HG03520 (cell line): Measurements from ENCODE around the gene GNAZ.

Experiments
- ATAC-seq: cut with Tn5 transposase; IDR thresholded peaks from one replicate; pipeline ENCODE4 v1.9.1; 2021; ENCODE audit warnings: mild to moderate bottlenecking, moderate library complexity; ENCODE audit not compliant: unreplicated experiment

GNAZ gene

GRCh38 chr22:23117891-23118646 is 47.8 kb downstream of the GNAZ start:
- no peak for ATAC-seq

GRCh38 chr22:23118647-23119493 is 48.6 kb downstream of the GNAZ start:
- ATAC-seq = no peak

DNA sequence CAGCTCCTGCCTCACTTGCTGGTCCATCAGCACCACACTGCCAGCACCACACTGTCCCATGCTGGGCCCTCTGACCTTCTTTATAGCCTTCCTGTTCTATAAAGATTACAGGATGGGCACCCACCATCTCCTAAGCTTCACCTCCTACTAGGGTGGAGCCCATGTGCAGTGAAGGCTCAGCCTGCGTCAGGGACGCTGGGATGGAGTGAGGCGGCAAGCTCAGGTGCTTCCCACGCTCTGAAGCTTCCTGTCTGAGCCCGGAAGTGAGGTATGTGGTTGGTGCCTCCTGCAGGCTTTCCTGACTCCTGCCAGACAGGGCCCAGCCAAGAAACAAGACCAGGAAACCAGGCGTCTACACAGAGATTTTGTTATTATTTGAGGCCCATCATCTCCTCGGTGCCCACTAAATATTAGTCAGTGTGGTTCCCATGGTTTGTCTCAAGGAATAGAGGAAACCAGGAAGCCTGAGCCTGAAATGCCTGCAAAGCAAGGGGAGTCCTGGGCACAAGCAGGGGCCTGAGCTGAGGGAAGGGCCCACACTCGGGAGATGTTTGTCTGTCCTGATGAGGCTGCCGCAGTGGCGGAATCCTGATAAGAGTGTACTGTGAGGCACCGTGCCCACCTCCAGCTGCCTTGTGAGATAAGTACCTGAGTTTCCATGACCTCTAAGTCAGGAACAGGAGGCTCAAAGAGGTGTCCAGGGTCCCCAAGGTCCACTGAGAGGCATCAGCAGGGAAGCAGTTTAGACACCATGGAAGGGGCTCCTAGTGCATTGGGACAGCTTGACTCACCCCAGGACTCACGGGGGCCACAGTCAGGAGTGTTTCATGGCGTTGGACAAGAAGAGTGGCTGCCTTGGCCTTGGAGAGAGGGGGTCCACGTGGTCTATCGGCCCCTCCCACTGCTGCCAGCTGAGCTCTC is 49.4 kb downstream of the GNAZ start:
- no peak for ATAC-seq

DNA sequence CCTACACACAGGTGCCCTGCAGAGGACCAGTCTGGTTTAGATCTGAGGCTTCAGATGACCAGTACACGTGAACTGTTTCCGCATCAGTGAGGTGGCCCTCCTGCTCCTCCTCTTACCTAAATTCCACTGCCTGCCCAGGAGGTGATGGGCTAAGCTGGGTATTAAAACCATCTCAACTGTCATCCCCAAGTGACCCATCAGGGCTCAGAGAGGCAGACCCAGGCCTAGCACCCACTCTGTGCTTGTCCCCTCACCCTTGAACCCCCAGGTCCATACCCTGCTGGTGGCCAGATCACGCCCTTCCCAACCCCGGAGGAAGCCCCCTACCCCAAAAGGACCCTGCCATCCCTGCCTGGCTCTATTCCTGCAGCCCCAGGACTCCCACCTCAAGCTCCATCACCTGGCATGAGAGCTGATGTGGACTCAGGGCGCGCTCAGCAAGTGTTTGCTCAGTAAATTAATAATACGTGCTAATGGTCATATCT is 50.1 kb downstream of the GNAZ start:
- no peak for ATAC-seq

DNA sequence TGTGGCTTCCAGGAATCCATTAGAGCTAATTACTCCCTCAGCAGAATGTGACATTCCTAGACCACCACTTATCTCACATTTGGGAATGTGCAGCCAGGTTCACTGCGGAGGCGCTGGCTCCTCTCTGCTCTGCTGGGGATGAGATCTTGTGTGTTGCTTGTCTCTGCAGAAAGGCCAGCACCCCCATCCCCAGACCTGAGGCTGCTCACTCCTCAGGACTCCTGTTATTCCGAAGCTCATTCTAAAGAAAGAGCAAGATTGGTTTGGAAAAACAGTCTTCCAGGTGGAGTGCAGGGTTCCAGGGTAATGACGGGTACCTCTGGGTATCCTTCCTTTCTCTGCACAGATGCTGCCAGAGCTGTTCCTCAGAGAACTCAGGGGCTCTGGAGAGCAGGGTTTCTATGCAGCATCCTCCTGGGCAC is 50.7 kb downstream of the GNAZ start:
- no peak for ATAC-seq

DNA sequence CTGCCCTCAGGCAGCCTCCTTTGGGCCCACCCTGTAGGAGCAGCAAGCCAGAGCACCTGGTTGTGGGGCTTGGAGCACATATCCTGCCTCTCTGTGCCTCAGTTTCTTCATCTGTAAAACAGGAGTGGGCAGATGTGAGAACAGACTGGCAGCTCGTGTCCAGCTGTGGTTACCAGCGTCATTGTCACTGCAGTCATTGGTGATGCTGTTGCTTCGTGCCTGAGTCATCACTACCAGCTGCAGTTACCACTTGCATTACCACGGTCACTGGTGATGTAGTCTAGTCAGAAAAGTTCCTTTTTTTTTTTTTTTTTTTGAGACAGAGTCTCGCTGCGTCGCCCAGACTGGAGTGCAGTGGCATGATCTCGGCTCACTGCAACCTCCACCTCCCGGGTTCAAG is 51.1 kb downstream of the GNAZ start:
- ATAC-seq = no peak

DNA sequence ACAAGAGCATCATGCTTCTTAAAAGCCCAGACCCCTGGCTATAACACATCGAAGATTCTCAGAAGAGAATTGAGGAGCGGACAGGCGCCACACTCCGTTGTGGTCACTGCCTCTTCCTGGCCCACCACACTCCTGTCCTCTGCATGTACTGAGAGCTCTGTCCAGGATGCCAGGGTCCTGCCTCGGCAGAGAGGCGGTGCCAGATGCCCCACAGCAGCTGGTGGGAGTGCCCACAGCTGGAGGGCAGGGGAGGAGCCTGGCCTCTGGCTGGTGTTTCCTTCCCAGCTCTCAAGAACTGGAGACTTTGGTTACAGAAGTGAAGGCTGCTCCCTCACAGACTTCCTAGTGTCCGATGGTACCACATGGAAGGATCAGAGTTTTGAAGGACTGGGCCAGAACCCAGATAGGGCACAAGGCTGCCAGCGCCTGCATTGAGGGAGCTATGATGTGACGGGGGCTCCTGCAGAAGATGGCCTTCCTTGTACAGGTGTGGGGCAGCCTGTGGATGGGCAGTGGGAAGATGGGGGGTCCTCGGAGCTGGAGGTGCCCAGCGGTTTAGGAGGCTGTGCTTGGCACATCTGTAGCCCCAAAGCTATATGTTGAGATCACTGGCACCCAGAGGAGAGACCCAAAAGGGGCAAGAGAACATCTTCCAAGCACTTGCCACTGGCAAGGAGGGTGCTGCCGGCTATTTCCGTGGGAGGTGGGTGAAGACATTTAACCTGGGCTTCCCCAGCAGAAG is 52.1 kb downstream of the GNAZ start:
- ATAC-seq = no peak

DNA sequence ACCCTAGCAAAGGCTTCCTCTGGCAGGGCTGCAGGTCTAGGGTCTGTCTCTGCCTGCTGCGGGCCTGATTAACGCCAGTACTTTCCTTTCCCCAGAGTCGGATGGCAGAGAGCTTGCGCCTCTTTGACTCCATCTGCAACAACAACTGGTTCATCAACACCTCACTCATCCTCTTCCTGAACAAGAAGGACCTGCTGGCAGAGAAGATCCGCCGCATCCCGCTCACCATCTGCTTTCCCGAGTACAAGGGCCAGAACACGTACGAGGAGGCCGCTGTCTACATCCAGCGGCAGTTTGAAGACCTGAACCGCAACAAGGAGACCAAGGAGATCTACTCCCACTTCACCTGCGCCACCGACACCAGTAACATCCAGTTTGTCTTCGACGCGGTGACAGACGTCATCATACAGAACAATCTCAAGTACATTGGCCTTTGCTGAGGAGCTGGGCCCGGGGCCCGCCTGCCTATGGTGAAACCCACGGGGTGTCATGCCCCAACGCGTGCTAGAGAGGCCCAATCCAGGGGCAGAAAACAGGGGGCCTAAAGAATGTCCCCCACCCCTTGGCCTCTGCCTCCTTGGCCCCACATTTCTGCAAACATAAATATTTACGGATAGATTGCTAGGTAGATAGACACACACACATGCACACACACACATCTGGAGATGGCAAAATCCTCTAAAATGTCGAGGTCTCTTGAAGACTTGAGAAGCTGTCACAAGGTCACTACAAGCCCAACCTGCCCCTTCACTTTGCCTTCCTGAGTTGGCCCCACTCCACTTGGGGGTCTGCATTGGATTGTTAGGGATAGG is 52.9 kb downstream of the GNAZ start:
- no peak for ATAC-seq

- ATAC-seq = no peak
Observed at GRCh38 chr22:23123804-23124254, 53.5 kb downstream of the GNAZ start.

GRCh38 chr22:23124611-23125511 is 54.5 kb downstream of the GNAZ start:
- no peak for ATAC-seq

DNA sequence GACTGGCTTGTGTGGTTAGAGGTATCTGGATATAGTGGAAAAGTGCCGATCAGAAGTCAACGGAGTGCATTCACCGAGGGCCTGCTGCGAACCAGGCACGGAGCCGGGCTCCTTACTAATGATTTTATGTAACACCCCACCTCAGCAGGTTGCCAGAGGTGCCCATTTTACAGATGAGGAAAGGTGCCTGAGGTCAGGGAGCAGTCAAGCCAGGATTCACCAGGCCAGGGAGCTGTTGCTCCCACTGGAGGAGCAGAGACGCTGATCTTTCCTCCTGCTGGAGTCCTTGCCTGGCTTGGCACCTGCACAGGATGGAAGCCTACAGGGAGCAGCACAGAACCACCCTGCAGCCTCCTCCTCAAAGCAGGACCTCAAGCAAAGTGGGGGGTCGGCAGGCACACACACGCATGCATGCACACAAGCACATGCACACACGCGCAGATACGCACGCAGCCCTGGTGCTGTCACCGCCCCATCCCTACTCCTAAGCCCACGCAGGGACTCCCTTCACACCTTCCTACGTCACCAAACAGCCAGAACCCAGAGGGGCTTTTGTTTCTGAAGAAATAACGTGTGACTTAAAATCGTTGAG is 55.3 kb downstream of the GNAZ start:
- no peak for ATAC-seq

- no peak for ATAC-seq
Observed at GRCh38 chr22:23126165-23127054, 56.1 kb downstream of the GNAZ start.

GRCh38 chr22:23127055-23127756 is 56.9 kb downstream of the GNAZ start:
- no peak for ATAC-seq

DNA sequence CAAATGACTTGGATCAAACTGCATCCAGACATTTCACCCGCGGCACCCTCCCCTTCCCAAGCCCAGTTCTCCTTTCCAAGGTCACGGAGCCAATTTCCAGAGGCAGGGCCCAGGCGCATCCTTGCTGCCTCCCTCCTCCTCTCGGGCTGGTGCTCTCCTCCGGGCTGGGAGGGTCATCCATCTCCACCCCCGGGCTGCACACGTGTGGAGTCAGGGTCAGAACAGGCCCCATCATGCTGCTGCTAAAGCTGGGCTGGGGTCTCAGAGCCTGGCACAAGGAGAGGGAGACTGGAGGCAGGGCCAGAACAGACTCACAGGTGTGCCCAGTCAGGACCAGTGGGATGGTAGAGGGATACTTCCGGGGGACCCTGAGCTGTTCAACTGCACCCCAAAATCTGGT is 57.5 kb downstream of the GNAZ start:
- no peak for ATAC-seq

DNA sequence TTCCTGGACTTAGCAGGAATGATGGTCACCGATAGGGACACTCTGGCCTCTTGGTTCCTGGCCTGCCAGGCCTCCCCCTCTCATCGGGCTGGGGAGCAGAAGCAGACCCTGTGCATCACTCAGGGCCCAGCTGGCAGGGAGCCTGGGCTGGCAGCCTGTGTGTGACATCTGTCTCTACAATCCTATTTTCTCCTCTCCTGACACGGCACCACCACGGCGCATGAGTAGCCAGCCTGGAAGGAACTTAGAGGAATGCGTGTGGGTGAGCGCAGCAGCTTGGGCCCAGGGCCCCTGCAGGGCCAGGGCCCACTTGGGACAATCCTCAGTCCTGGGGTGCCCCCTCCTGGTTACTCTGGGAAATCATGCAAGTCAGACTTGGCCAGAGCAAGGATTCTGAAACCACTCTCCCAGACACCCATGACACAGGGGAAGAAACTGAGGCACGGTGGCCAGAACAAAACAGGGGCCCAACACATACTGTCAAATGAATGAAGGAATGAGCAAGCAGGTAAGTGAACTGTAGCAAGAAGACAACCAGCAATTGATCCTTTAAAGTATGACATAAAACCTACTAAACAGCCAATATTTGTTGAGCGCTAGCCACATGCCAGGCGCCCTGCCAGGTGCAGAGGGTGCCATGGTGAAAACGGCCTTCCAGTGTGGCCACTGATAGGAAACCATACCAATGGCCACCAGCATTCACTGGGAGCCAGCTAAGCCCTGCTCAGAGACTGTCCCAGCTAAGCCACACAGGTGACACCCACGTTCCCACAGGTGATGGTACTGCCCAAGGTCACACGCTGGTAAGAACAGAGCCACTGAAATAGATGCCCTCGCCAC is 58.2 kb downstream of the GNAZ start:
- ATAC-seq = no peak
